Neuronal stem cell (in vitro differentiated cells): ENCODE results near the gene TMPRSS3. TPM values are rescaled to one million over a fixed set of nuclear protein-coding genes. Genes with fewer than 3 reads are reported as not detected.
A peak's percentile ranks its signal among the peaks of the same experiment; 100 is the strongest.

Experiments
- DNase-seq: peaks from one replicate; pipeline ENCODE4 v3.0.0-alpha.2; 2013; ENCODE audit warnings: low spot score
- H2AFZ ChIP-seq: one replicate; pipeline ENCODE4 v1.6.1; 2013; ENCODE audit warnings: mild to moderate bottlenecking, low read length, inconsistent platforms
- H2AK5ac ChIP-seq: 2 replicates; pipeline ENCODE4 v1.6.1; 2013; ENCODE audit warnings: low read depth, mild to moderate bottlenecking, inconsistent platforms, low read length, moderate library complexity, mixed read lengths
- H2BK120ac ChIP-seq: 2 replicates; pipeline ENCODE4 v1.6.1; 2013; ENCODE audit warnings: low read depth, mild to moderate bottlenecking, inconsistent platforms, low read length, moderate library complexity, mixed read lengths
- H2BK12ac ChIP-seq: one replicate; pipeline ENCODE4 v1.6.1; 2013; ENCODE audit warnings: low read length, inconsistent platforms
- H2BK15ac ChIP-seq: 2 replicates; pipeline ENCODE4 v1.6.1; 2013; ENCODE audit warnings: mild to moderate bottlenecking, low read length, inconsistent platforms, mixed read lengths
- H2BK5ac ChIP-seq: one replicate; pipeline ENCODE4 v1.6.1; 2013; ENCODE audit warnings: inconsistent platforms, mild to moderate bottlenecking, low read length, moderate library complexity
- H3K14ac ChIP-seq: one replicate; pipeline ENCODE4 v1.6.1; 2013; ENCODE audit warnings: low read length, inconsistent platforms
- H3K18ac ChIP-seq: 2 replicates; pipeline ENCODE4 v1.6.1; 2013; ENCODE audit warnings: low read length, inconsistent platforms
- H3K23ac ChIP-seq: 2 replicates; pipeline ENCODE4 v1.6.1; 2013; ENCODE audit warnings: low read depth, mild to moderate bottlenecking, mixed read lengths, low read length, inconsistent platforms; ENCODE audit not compliant: poor library complexity
- H3K27ac ChIP-seq: replicated peaks from 3 replicates; pipeline ENCODE4 v1.5.1; 2013; ENCODE audit warnings: low read length, inconsistent platforms
- H3K27me3 ChIP-seq, 3 experiments: 2 replicates each; pipeline ENCODE4 v1.6.1; 2013; ENCODE audit warnings: low read length in 3 of 3, mild to moderate bottlenecking in 2 of 3, inconsistent platforms in 1 of 3, low read depth in 1 of 3, mixed read lengths in 1 of 3, moderate library complexity in 1 of 3; ENCODE audit not compliant: control insufficient read depth in 3 of 3, insufficient read depth in 3 of 3
- H3K36me3 ChIP-seq, 2 donors: replicated peaks in 1 of 2; 2 replicates each; pipeline ENCODE4 v1.6.1; 2013; ENCODE audit warnings: low read length in 2 of 2; ENCODE audit not compliant: control insufficient read depth in 2 of 2, insufficient read depth in 2 of 2
- H3K4ac ChIP-seq: 2 replicates; pipeline ENCODE4 v1.6.1; 2013; ENCODE audit warnings: inconsistent platforms, mild to moderate bottlenecking, low read length, moderate library complexity
- H3K4me1 ChIP-seq, 2 donors: 1 replicate in 1 of 2; 2 replicates in 1 of 2; pipeline ENCODE4 v1.6.1; 2013; ENCODE audit warnings: low read length in 2 of 2, low read depth in 1 of 2; ENCODE audit not compliant: control insufficient read depth in 2 of 2, insufficient read depth in 1 of 2
- H3K4me2 ChIP-seq: one replicate; pipeline ENCODE4 v1.6.1; 2013; ENCODE audit warnings: mild to moderate bottlenecking, low read length, inconsistent platforms; ENCODE audit not compliant: insufficient read depth, poor library complexity, severe bottlenecking
- H3K4me3 ChIP-seq, 2 donors: 2 replicates each; pipeline ENCODE4 v1.5.1; 2013; ENCODE audit warnings: low read length in 2 of 2, mild to moderate bottlenecking in 2 of 2, inconsistent platforms in 1 of 2, moderate library complexity in 1 of 2
- H3K79me1 ChIP-seq: one replicate; pipeline ENCODE4 v1.6.1; 2013; ENCODE audit warnings: low read depth, mild to moderate bottlenecking, inconsistent platforms, low read length, moderate library complexity
- H3K9ac ChIP-seq: one replicate; pipeline ENCODE4 v1.6.1; 2013; ENCODE audit warnings: mild to moderate bottlenecking, low read depth, low read length, inconsistent platforms; ENCODE audit not compliant: poor library complexity
- H3K9me3 ChIP-seq, 2 donors: replicated peaks in 1 of 2; 2 replicates each; pipeline versions ENCODE3 to v1.6.1; 2013; ENCODE audit warnings: low read length in 2 of 2, mild to moderate bottlenecking in 2 of 2, inconsistent platforms in 1 of 2, low read depth in 1 of 2, mixed read lengths in 1 of 2, moderate library complexity in 1 of 2; ENCODE audit not compliant: control insufficient read depth in 2 of 2, insufficient read depth in 1 of 2
- H4K8ac ChIP-seq: one replicate; pipeline ENCODE4 v1.6.1; 2013; ENCODE audit warnings: low read depth, mild to moderate bottlenecking, inconsistent platforms, low read length, moderate library complexity
- H4K91ac ChIP-seq: one replicate; pipeline ENCODE4 v1.6.1; 2013; ENCODE audit warnings: low read length, low read depth, mild to moderate bottlenecking, inconsistent platforms; ENCODE audit not compliant: poor library complexity
- WGBS, 2 donors: extraction: QIAGEN DNeasy Blood & Tissue Kit; methylation state at CpG; one replicate each; pipeline ENCODE4 v1.1.7; 2013; ENCODE audit warnings: missing lambda C conversion rate in 2 of 2, mixed read lengths in 1 of 2; ENCODE audit not compliant: insufficient read length in 2 of 2, insufficient replicate concordance in 1 of 2; ENCODE audit errors: extremely low coverage in 2 of 2; 5-methylcytosine and 5-hydroxymethylcytosine counted together
- polyA plus RNA-seq, 2 experiments: library from polyadenylated mRNA; stranded (reverse); fragments of 200-250 nt; gene quantifications; one replicate each; pipeline ENCODE4 v1.2.3, GENCODE V29; 2013

The TMPRSS3 gene
- polyA plus RNA-seq (2013, experiment 1 of 2): not detected
- not detected for polyA plus RNA-seq (2013, experiment 2 of 2)

DNA sequence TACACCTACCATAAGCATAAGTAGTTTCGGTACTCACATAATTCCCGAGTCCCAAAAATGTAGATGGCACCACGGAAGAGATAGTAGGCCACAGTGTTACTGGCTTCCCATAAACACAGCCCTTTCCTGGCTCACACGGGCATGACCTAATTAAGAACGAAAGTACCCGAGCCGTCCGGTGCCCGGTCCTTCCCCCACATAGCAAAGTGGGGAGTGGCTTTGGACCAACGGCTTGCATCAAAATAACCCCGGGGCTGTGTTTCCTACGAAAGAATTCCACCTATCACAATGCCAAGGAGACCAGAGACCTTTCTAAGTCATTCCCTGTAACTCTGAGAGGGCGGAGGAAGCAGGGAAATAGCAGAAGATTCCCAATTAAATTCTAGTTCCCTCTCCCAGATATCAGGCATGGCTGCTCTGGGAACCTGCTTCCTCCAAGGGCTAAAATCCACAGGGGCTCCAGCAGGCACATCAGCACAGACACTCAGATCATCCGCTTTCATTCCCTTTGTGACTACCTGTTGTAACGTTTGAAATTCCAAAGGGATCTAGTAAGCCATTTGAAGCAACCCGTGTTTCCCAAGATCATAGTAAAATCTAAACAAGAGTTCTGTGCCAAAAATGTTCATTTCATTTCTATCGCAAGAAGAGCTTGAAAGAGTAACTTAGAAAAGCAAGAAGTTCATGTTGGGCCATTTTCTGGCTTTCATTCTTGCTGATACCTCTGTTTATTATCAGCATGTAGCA lies at the start of gene TMPRSS3:
Gene TMPRSS3 (minus strand): TSS at position 148 of the 747 bp plus-strand sequence. CDS start 635 bp downstream, outside the sequence.
- no peak within 1 kb of the TSS for H2BK5ac ChIP-seq
- H3K14ac ChIP-seq: no peak within 1 kb of the TSS
- no peak within 1 kb of the TSS for H3K4me2 ChIP-seq
- peak within 1 kb of the TSS; percentile 48 for H4K91ac ChIP-seq
- H3K4me3 ChIP-seq: no peak within 1 kb of the TSS
- no peak within 1 kb of the TSS for H3K9ac ChIP-seq
- H2AFZ ChIP-seq: no peak within 1 kb of the TSS
- H4K8ac ChIP-seq: no peak within 1 kb of the TSS
- no peaks in the 10 kb centered on the region for H3K79me1 ChIP-seq
- H3K27me3 ChIP-seq: peaks cover 0 to 2% (median 0%) of the 10 kb centered on the region in 3 experiments
- H3K23ac ChIP-seq: no peak within 1 kb of the TSS
- no peaks in the 10 kb centered on the region for H3K36me3 ChIP-seq
- no CpG with 5 or more reads among the region's 17 CpGs for WGBS, 2 donors
- H2BK12ac ChIP-seq: no peak within 1 kb of the TSS
- no peak within 1 kb of the TSS for H2BK15ac ChIP-seq
- H3K18ac ChIP-seq: no peak within 1 kb of the TSS
- no peak within 1 kb of the TSS for H2BK120ac ChIP-seq
- DNase-seq: no peak
- no peak within 1 kb of the TSS for H3K27ac ChIP-seq
- no peaks in the 10 kb centered on the region for H3K9me3 ChIP-seq
- H3K4me1 ChIP-seq: no peaks in the 10 kb centered on the region
- no peak within 1 kb of the TSS for H3K4ac ChIP-seq
- H2AK5ac ChIP-seq: no peak within 1 kb of the TSS

DNA sequence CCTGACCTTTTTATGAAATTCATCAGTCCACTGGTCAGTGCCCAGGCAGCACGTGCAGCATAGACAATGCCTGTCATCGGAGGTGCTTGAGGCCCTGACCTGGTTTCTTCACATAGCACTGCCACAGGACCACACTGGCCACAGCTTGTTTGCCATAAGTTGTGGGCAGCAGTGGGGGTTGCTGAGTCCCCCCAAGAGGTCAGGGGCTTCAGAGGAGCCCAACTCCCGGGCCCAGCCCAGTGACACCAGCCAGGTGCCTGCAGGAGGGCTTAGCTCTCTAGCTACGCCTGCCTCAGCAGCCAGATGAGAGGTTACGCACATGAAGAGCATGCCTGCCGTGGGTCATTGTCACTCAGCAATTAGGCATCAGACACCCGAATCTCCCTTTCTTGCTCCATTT lies 49.5 kb upstream of the TMPRSS3 start:
- Histone ChIP-seq H3K4me2 (no peak overlapping the region), H3K4ac (no peak overlapping the region), H3K9ac (no peak overlapping the region), H3K27me3 (no peaks in the 10 kb centered on the region), H2BK120ac (no peak overlapping the region), H3K27ac (no peak overlapping the region), H3K18ac (peak overlapping the region; percentile 8), H2AFZ (no peak overlapping the region), H2BK15ac (no peak overlapping the region), H3K9me3 (peaks cover 0 to 2% of the 10 kb centered on the region in 2 donors), H4K91ac (peak overlapping the region; percentile 46), H2AK5ac (peak overlapping the region; percentile 20), H3K4me1 (peaks cover 0 to 1% of the 10 kb centered on the region in 2 donors), H3K14ac (peak overlapping the region; percentile 47), H4K8ac (no peak overlapping the region), H2BK12ac (no peak overlapping the region), H2BK5ac (no peak overlapping the region), H3K23ac (peak overlapping the region; percentile 58), H3K4me3 (no peak overlapping the region), H3K36me3 (no peaks in the 10 kb centered on the region), H3K79me1 (no peaks in the 10 kb centered on the region)
- no peak for DNase-seq
- WGBS, 2 donors: no CpG with 5 or more reads among the region's 7 CpGs

- Histone ChIP-seq H3K27me3 (no peaks in the 10 kb centered on the region), H3K18ac (no peak overlapping the region), H4K91ac (no peak overlapping the region), H3K27ac (no peak overlapping the region), H3K4me1 (peaks cover 0 to under 1% of the 10 kb centered on the region in 2 donors), H3K79me1 (no peaks in the 10 kb centered on the region), H2BK5ac (peak overlapping the region; percentile 77), H2AK5ac (peak overlapping the region; percentile 20), H3K9me3 (peaks cover 0 to 2% of the 10 kb centered on the region in 2 donors), H3K23ac (no peak overlapping the region), H3K4ac (no peak overlapping the region), H3K4me3 (no peak overlapping the region), H2BK120ac (no peak overlapping the region), H2BK12ac (no peak overlapping the region), H2AFZ (no peak overlapping the region), H2BK15ac (no peak overlapping the region), H4K8ac (no peak overlapping the region), H3K9ac (no peak overlapping the region), H3K14ac (no peak overlapping the region), H3K4me2 (no peak overlapping the region), H3K36me3 (no peaks in the 10 kb centered on the region)
- no CpG with 5 or more reads among the region's 10 CpGs for WGBS, 2 donors
- DNase-seq: no peak
Observed at GRCh38 chr21:42444745-42445059, 48.9 kb upstream of the TMPRSS3 start.

DNA sequence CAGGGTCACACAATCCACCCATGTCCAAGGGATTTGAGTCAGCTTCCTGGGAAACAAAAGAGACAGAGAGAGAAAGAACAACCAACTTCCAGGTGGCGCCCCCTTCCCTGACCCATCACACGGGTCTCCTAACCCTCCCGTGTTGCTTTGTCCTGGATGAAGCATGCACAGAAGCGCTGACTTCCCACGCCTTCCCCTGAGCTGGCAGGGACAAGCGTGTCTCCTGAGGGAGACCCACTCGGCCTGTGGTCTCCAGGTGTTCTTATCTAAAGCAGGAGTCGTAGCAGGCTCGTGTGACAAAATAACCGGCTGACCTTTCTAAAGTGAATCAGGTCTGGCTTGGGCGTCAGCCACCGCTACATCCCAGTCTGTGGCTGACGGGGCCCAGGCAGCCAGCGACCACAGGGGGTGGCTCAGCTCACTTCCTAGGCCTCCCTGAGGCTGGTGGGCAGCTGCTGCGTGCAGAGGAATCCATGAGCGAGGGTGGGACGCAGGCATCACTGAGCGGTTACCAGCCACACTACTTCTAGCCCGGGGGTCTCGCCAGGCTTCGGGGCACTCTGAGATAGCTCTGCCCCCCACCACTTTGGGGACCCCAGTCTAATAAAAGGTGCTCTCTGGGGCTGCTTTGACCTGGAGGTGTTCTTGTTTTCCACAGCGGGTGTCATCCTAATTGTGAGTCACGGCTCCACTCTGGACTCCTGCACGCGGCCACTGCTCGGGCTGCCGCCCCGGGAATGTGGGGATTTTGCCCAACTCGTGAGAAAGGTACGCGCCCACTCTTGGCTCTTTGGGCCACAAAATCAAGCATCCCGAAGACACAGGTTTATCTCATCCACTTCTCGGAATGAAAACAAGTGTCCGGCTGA lies 48.3 kb upstream of the TMPRSS3 start:
- Histone ChIP-seq H3K4me1 (no peaks in the 10 kb centered on the region), H3K23ac (no peak overlapping the region), H3K27ac (no peak overlapping the region), H3K79me1 (no peaks in the 10 kb centered on the region), H2BK5ac (peak overlapping the region; percentile 77), H3K27me3 (peaks cover 0 to 2% (median 0%) of the 10 kb centered on the region in 3 experiments), H3K4ac (no peak overlapping the region), H3K4me2 (no peak overlapping the region), H4K8ac (peak overlapping the region; percentile 72), H3K9ac (no peak overlapping the region), H2BK12ac (no peak overlapping the region), H4K91ac (no peak overlapping the region), H3K4me3 (no peak overlapping the region), H3K18ac (peak overlapping the region; percentile 44), H2BK120ac (no peak overlapping the region), H2AK5ac (no peak overlapping the region), H2AFZ (no peak overlapping the region), H3K14ac (peak overlapping the region; percentile 64), H3K9me3 (peaks cover 0 to 2% of the 10 kb centered on the region in 2 donors), H3K36me3 (no peaks in the 10 kb centered on the region), H2BK15ac (no peak overlapping the region)
- no peak for DNase-seq
- WGBS, 2 donors: no CpG with 5 or more reads among the region's 34 CpGs
